H1 (cell line): ENCODE data around the gene THAP10. TPM values are rescaled to one million over a fixed set of nuclear protein-coding genes. Genes with fewer than 3 reads are reported as not detected.

Source experiments
- NRF1 ChIP-seq: IDR thresholded peaks from 2 replicates; pipeline ENCODE4 v1.6.1; 2011; ENCODE audit warnings: mild to moderate bottlenecking, low read depth, low read length, improper control_type of control experiment
- POLR2AphosphoS5 ChIP-seq: IDR thresholded peaks from 2 replicates; pipeline ENCODE4 v1.6.1; 2011; ENCODE audit warnings: low read depth, low read length
- SAP30 ChIP-seq: fragments of 300-600 bp; sonication (generic); IDR thresholded peaks from 2 replicates; pipeline ENCODE4 v1.7.1; 2012; ENCODE audit warnings: low read length, moderate library complexity, mild to moderate bottlenecking, inconsistent platforms; ENCODE audit not compliant: insufficient read depth, insufficient replicate concordance
- TCF12 ChIP-seq: IDR thresholded peaks from 2 replicates; pipeline ENCODE4 v1.6.1; 2011; ENCODE audit warnings: low read depth, mild to moderate bottlenecking, low read length
- YY1 ChIP-seq: IDR thresholded peaks from 2 replicates; pipeline ENCODE4 v1.6.1; 2011; ENCODE audit warnings: low read depth, mild to moderate bottlenecking, low read length
- polyA plus RNA-seq, 7 experiments: library from polyadenylated mRNA; depleted of rRNA in 3 of 7; stranded (reverse) in 5 of 7; unstranded in 2 of 7; fragments of >200 nt in 5 of 7; fragments of 200-250 nt in 2 of 7; gene quantifications; 1 replicate in 5 of 7; 2 replicates in 1 of 7; 4 replicates in 1 of 7; pipeline versions ENCODE4 v1.2.1 to v1.2.3, GENCODE V29; 2011 to 2013; ENCODE audit warnings: missing spikeins in 2 of 7, mixed read lengths in 2 of 7
- total RNA-seq: library from RNA; stranded (reverse); fragmentation: NEBNext Ultra II Directional; extraction: Animal tissue kit (Norgen Biotek cat#: 25700); gene quantifications from 2 replicates; pipeline ENCODE4 v1.2.1, GENCODE V29; 2021

THAP10 gene
- total and polyA plus RNA-seq, 2 of the 8 experiments (the other 6 are each of a cell fraction or from before 2014, with no cell fraction given), result 2.8 to 4.5 TPM

DNA sequence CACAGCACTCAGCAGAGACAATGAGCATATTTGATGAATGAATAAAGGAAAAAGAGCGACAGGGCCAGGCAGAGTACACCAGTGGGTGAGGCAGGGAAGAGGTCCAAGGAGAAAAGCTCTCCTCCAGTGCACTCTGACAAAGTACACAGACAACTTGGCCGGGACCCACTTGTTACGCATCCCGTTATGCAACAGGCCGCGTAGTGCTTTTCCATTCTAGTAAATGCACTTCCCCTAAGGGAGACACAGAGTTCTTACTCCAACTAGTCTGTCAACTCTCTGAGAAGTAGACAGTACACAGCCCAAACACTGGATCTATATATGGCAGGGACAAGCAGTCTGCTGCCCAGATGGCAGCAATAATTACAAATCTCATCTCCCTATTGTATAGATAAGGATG is 56.8 kb downstream of the THAP10 start (continued):
- TF ChIP-seq SAP30, result no peak
- TF ChIP-seq NRF1, result no peak
- no peak for TF ChIP-seq TCF12
- no peak for TF ChIP-seq POLR2AphosphoS5
- TF ChIP-seq YY1, result no peak
